ENCODE measurements around the gene FMNL1.

FMNL1 gene

GRCh38 chr17:45222996-45223538, 1.4 kb downstream of the FMNL1 start:
- DNase-seq (ENCODE audit: low read depth in 2 of 3, low spot score in 1 of 3) = no peak

GRCh38 chr17:45223539-45224528, 2.1 kb downstream of the FMNL1 start:
- no peak for DNase-seq (ENCODE audit: low read depth in 2 of 3, low spot score in 1 of 3)

GRCh38 chr17:45224671-45225050, 3.0 kb downstream of the FMNL1 start:
- DNase-seq (ENCODE audit: low read depth in 2 of 3, low spot score in 1 of 3) = no peak

GRCh38 chr17:45225051-45225700, 3.5 kb downstream of the FMNL1 start:
- DNase-seq (ENCODE audit: low read depth in 2 of 3, low spot score in 1 of 3) = no peak

- DNase-seq (ENCODE audit: low read depth in 2 of 3, low spot score in 1 of 3) = peak; percentile 91 to 96 (median 92)
Observed at GRCh38 chr17:45225964-45226530, 4.4 kb downstream of the FMNL1 start.

- no peak for DNase-seq (ENCODE audit: low read depth in 2 of 3, low spot score in 1 of 3)
Observed at GRCh38 chr17:45226576-45226975, 4.9 kb downstream of the FMNL1 start.

GRCh38 chr17:45227101-45227925, 5.6 kb downstream of the FMNL1 start:
- DNase-seq (ENCODE audit: low read depth in 2 of 3, low spot score in 1 of 3) = no peak

GRCh38 chr17:45227926-45228762, 6.5 kb downstream of the FMNL1 start:
- DNase-seq (ENCODE audit: low read depth in 2 of 3, low spot score in 1 of 3) = no peak

GRCh38 chr17:45228763-45229539, 7.3 kb downstream of the FMNL1 start:
- DNase-seq (ENCODE audit: low read depth in 2 of 3, low spot score in 1 of 3) = peak; percentile 82 to 86 (median 84)

GRCh38 chr17:45229681-45230409, 8.2 kb downstream of the FMNL1 start:
- DNase-seq (ENCODE audit: low read depth in 2 of 3, low spot score in 1 of 3) = no peak

GRCh38 chr17:45230410-45230786, 8.7 kb downstream of the FMNL1 start:
- no peak for DNase-seq (ENCODE audit: low read depth in 2 of 3, low spot score in 1 of 3)

- DNase-seq (ENCODE audit: low read depth in 2 of 3, low spot score in 1 of 3) = no peak
Observed at GRCh38 chr17:45230787-45231480, 9.2 kb downstream of the FMNL1 start.

- DNase-seq (ENCODE audit: low read depth in 2 of 3, low spot score in 1 of 3) = no peak
Observed at GRCh38 chr17:45231481-45232116, 9.9 kb downstream of the FMNL1 start.

- DNase-seq (ENCODE audit: low read depth in 2 of 3, low spot score in 1 of 3) = no peak
Observed at GRCh38 chr17:45232514-45233422, 11.1 kb downstream of the FMNL1 start.

GRCh38 chr17:45233423-45233924, 11.8 kb downstream of the FMNL1 start:
- DNase-seq (ENCODE audit: low read depth in 2 of 3, low spot score in 1 of 3) = no peak
